Natural killer cell treated with Interleukin-12 subunit alpha and Interleukin-12 subunit beta and Interleukin-15 and Interleukin-18, amount 100 ng/mL, for 72 hours (primary cell): ENCODE measurements around the gene LGALS1. TPM values are rescaled to one million over a fixed set of nuclear protein-coding genes. Genes with fewer than 3 reads are reported as not detected.

Experiments
- ATAC-seq, 2 donors: fragments of 150-1000 bp; cut with Tn5 transposase in 1 of 2; sonication (Bioruptor Pico), chemical (Tn5 transposase) in 1 of 2; 2 replicates each; pipeline ENCODE4 v1.10.0; 2021
- DNase-seq: peaks from one replicate; pipeline ENCODE4 v3.0.0; 2022; ENCODE audit warnings: low spot score
- H3K27ac Mint-ChIP-seq, 2 donors: 1 replicate in 1 of 2; 2 replicates in 1 of 2; pipeline ENCODE4 v1.8.0; 2022; ENCODE audit warnings: mixed read lengths in 2 of 2, mild to moderate bottlenecking in 1 of 2, moderate library complexity in 1 of 2
- H3K27me3 Mint-ChIP-seq, 2 donors: 1 replicate in 1 of 2; 2 replicates in 1 of 2; pipeline ENCODE4 v1.8.0; 2022; ENCODE audit warnings: mixed read lengths in 2 of 2
- H3K36me3 Mint-ChIP-seq: one replicate; pipeline ENCODE4 v1.8.0; 2022; ENCODE audit warnings: mixed read lengths
- H3K4me1 Mint-ChIP-seq, 2 donors: 1 replicate in 1 of 2; 2 replicates in 1 of 2; pipeline ENCODE4 v1.8.0; 2022; ENCODE audit warnings: low read depth in 2 of 2, mixed read lengths in 2 of 2, mild to moderate bottlenecking in 1 of 2
- H3K4me3 Mint-ChIP-seq: one replicate; pipeline ENCODE4 v1.8.0; 2022; ENCODE audit warnings: mixed read lengths
- H3K9me3 Mint-ChIP-seq: 2 replicates; pipeline ENCODE4 v1.8.0; 2022; ENCODE audit warnings: mixed read lengths
- total RNA-seq, 2 donors: library from RNA; stranded (reverse); gene quantifications; one replicate each; pipeline ENCODE4 v1.2.3, GENCODE V29; 2022

The LGALS1 gene
- total RNA-seq, 2 donors from 2014 or later: 290 to 675 TPM

- ATAC-seq: peak; percentile 99
- peak within 1 kb of the TSS in 1 of 2 donors; percentile 86 for H3K27ac Mint-ChIP-seq
- H3K9me3 Mint-ChIP-seq: no peaks in the 10 kb centered on the region
- H3K4me1 Mint-ChIP-seq: peaks cover 24 to 27% of the 10 kb centered on the region in 2 donors
- DNase-seq: peak; percentile 96
- H3K4me3 Mint-ChIP-seq: peak within 1 kb of the TSS; percentile 50
- no peaks in the 10 kb centered on the region for H3K36me3 Mint-ChIP-seq
- no peaks in the 10 kb centered on the region for H3K27me3 Mint-ChIP-seq
Measured at GRCh38 chr22:37696657-37697537, 21.5 kb downstream of the LGALS1 start, which contains the start of gene TRIOBP. Gene TRIOBP (plus strand): TSS chr22:37697048. CDS start chr22:37701366, 4,318 bp downstream.

GRCh38 chr22:37697538-37697835, 22.1 kb downstream of the LGALS1 start:
- DNase-seq (no peak), ATAC-seq (no peak)
- H3K27me3 Mint-ChIP-seq: no peaks in the 10 kb centered on the region
- no peak overlapping the region for H3K4me3 Mint-ChIP-seq
- peaks cover 24 to 28% of the 10 kb centered on the region in 2 donors for H3K4me1 Mint-ChIP-seq
- no peak overlapping the region for H3K27ac Mint-ChIP-seq
- H3K9me3 Mint-ChIP-seq: no peaks in the 10 kb centered on the region
- no peaks in the 10 kb centered on the region for H3K36me3 Mint-ChIP-seq

GRCh38 chr22:37701141-37701786, 25.8 kb downstream of the LGALS1 start:
- Mint-ChIP-seq H3K27ac (peak overlapping the region; percentile 60 to 67), H3K9me3 (no peaks in the 10 kb centered on the region), H3K4me3 (peak overlapping the region; percentile 65), H3K27me3 (no peaks in the 10 kb centered on the region), H3K4me1 (peaks cover 18 to 30% of the 10 kb centered on the region in 2 donors), H3K36me3 (no peaks in the 10 kb centered on the region)
- ATAC-seq (peak; percentile 41 to 46), DNase-seq (peak; percentile 81)

GRCh38 chr22:37703906-37704305, 28.5 kb downstream of the LGALS1 start:
- DNase-seq: no peak
- Mint-ChIP-seq H3K9me3 (no peaks in the 10 kb centered on the region), H3K4me1 (peaks cover 13 to 22% of the 10 kb centered on the region in 2 donors), H3K36me3 (no peaks in the 10 kb centered on the region), H3K4me3 (no peak overlapping the region), H3K27me3 (no peaks in the 10 kb centered on the region), H3K27ac (no peak overlapping the region)
- ATAC-seq: no peak

- no peak for ATAC-seq
- peaks cover 13 to 22% of the 10 kb centered on the region in 2 donors for H3K4me1 Mint-ChIP-seq
- no peak overlapping the region for H3K27ac Mint-ChIP-seq
- no peaks in the 10 kb centered on the region for H3K27me3 Mint-ChIP-seq
- no peaks in the 10 kb centered on the region for H3K36me3 Mint-ChIP-seq
- DNase-seq: no peak
- no peak overlapping the region for H3K4me3 Mint-ChIP-seq
- H3K9me3 Mint-ChIP-seq: no peaks in the 10 kb centered on the region
Measured at GRCh38 chr22:37704645-37705044, 29.2 kb downstream of the LGALS1 start.

- no peak overlapping the region for H3K27ac Mint-ChIP-seq
- no peaks in the 10 kb centered on the region for H3K9me3 Mint-ChIP-seq
- H3K4me1 Mint-ChIP-seq: peaks cover 13 to 25% of the 10 kb centered on the region in 2 donors
- DNase-seq: no peak
- H3K4me3 Mint-ChIP-seq: no peak overlapping the region
- H3K27me3 Mint-ChIP-seq: no peaks in the 10 kb centered on the region
- no peaks in the 10 kb centered on the region for H3K36me3 Mint-ChIP-seq
- ATAC-seq: no peak
Measured at GRCh38 chr22:37705205-37705604, 29.8 kb downstream of the LGALS1 start.

- H3K36me3 Mint-ChIP-seq: no peaks in the 10 kb centered on the region
- no peak for ATAC-seq
- H3K4me3 Mint-ChIP-seq: no peak overlapping the region
Measured at GRCh38 chr22:37708580-37709444, 33.4 kb downstream of the LGALS1 start.

GRCh38 chr22:37709445-37709765, 34.0 kb downstream of the LGALS1 start:
- Mint-ChIP-seq H3K27ac (no peak overlapping the region), H3K4me3 (no peak overlapping the region), H3K9me3 (no peaks in the 10 kb centered on the region), H3K27me3 (no peaks in the 10 kb centered on the region), H3K36me3 (no peaks in the 10 kb centered on the region), H3K4me1 (peaks cover 0 to 9% of the 10 kb centered on the region in 2 donors)
- ATAC-seq (peak in 1 of 2 donors; percentile 10), DNase-seq (no peak)

More at GRCh38 chr22:37708580-37709444, 33.4 kb downstream of the LGALS1 start:
- DNase-seq: no peak
- Mint-ChIP-seq H3K9me3 (no peaks in the 10 kb centered on the region), H3K27ac (no peak overlapping the region), H3K27me3 (no peaks in the 10 kb centered on the region), H3K4me1 (peaks cover 0 to 10% of the 10 kb centered on the region in 2 donors)

- Mint-ChIP-seq H3K27ac (no peak overlapping the region), H3K27me3 (no peaks in the 10 kb centered on the region), H3K4me3 (no peak overlapping the region), H3K9me3 (no peaks in the 10 kb centered on the region), H3K36me3 (no peaks in the 10 kb centered on the region), H3K4me1 (peaks cover 0 to 7% of the 10 kb centered on the region in 2 donors)
- ATAC-seq (no peak), DNase-seq (no peak)
Measured at GRCh38 chr22:37710675-37711074, 35.2 kb downstream of the LGALS1 start.

GRCh38 chr22:37711490-37711889, 36.1 kb downstream of the LGALS1 start:
- no peak overlapping the region for H3K4me3 Mint-ChIP-seq
- H3K36me3 Mint-ChIP-seq: no peaks in the 10 kb centered on the region
- H3K27me3 Mint-ChIP-seq: no peaks in the 10 kb centered on the region
- H3K9me3 Mint-ChIP-seq: no peaks in the 10 kb centered on the region
- ATAC-seq (no peak), DNase-seq (no peak)
- peaks cover 0 to 3% of the 10 kb centered on the region in 2 donors for H3K4me1 Mint-ChIP-seq
- no peak overlapping the region for H3K27ac Mint-ChIP-seq

- H3K36me3 Mint-ChIP-seq: no peaks in the 10 kb centered on the region
- H3K4me1 Mint-ChIP-seq: peaks cover 0 to 3% of the 10 kb centered on the region in 2 donors
- DNase-seq (no peak), ATAC-seq (no peak)
- no peaks in the 10 kb centered on the region for H3K9me3 Mint-ChIP-seq
- H3K27ac Mint-ChIP-seq: no peak overlapping the region
- no peaks in the 10 kb centered on the region for H3K27me3 Mint-ChIP-seq
- H3K4me3 Mint-ChIP-seq: no peak overlapping the region
Measured at GRCh38 chr22:37713761-37714160, 38.3 kb downstream of the LGALS1 start.

- Mint-ChIP-seq H3K36me3 (no peaks in the 10 kb centered on the region), H3K27me3 (no peaks in the 10 kb centered on the region), H3K4me1 (peaks cover 0 to 3% of the 10 kb centered on the region in 2 donors), H3K4me3 (no peak overlapping the region), H3K9me3 (no peaks in the 10 kb centered on the region), H3K27ac (no peak overlapping the region)
- ATAC-seq (no peak), DNase-seq (no peak)
Measured at GRCh38 chr22:37714634-37715033, 39.2 kb downstream of the LGALS1 start.

GRCh38 chr22:37715760-37716159, 40.3 kb downstream of the LGALS1 start:
- Mint-ChIP-seq H3K9me3 (no peaks in the 10 kb centered on the region), H3K4me3 (no peak overlapping the region), H3K36me3 (no peaks in the 10 kb centered on the region), H3K27ac (no peak overlapping the region), H3K4me1 (no peaks in the 10 kb centered on the region), H3K27me3 (no peaks in the 10 kb centered on the region)
- DNase-seq: no peak
- ATAC-seq: no peak
